Measurements from ENCODE around the gene ZNF746. TPM values are rescaled to one million over a fixed set of nuclear protein-coding genes. Genes with fewer than 3 reads are reported as not detected.
A peak's percentile ranks its signal among the peaks of the same experiment; 100 is the strongest.
"Not testable (repeated sequence)": the region's sequence is repeated elsewhere in the genome, so short reads cannot be mapped to it uniquely, and the experiment has no call there.

The ZNF746 gene
- total RNA-seq (2014; rRNA removed; shearing (Covaris generic)): 20.7 and 23.7 TPM in 2 replicates

DNA sequence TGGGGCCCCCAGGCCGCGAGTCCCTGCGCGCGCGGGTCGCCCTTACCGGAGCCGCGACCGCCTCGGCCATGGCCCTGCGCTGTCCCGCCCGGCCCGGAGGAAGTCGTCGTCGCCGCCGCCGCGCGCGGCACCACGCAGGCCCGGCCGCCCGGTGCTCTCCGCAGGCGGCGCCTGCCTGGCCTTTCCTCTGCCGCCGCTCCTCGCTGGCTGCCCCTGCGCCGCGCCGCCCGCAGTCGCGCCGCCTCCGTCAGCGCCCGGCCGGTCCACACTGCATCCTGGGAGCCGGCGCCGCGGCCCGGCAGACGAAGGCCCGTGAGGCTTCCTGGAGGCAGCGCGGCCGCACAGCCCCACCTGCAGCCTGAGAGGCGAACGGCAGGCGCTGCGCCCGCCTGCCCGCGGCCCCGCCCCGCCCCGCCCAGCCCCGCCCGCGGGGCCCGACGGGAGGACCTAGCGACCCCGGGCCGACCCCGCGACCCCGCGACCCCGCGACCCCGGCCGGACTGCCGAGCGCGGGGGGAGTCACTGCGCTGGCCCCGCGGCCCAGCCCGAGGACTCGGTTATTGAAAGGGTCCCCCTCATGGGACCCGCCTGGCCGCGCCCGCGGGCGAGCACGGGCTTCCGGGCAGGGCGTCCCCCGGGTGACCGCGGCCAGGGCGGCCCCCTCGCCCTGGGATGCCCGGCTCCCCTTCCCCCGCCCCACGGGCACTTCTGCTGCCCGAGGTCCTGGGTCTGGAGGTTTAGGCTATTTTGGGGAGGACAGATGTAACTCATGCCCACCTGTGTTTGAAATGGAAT lies at the start of gene ZNF746:
Gene ZNF746 (minus strand): TSS at position 343 of the 795 bp plus-strand sequence. CDS start 273 bp downstream, at position 70.
- DNase-seq (ENCODE audit: low read depth): peak; percentile 96

- DNase-seq (ENCODE audit: low read depth): no peak
These were observed 49.5 kb upstream of the ZNF746 start for GRCh38 chr7:149547126-149547525.

DNA sequence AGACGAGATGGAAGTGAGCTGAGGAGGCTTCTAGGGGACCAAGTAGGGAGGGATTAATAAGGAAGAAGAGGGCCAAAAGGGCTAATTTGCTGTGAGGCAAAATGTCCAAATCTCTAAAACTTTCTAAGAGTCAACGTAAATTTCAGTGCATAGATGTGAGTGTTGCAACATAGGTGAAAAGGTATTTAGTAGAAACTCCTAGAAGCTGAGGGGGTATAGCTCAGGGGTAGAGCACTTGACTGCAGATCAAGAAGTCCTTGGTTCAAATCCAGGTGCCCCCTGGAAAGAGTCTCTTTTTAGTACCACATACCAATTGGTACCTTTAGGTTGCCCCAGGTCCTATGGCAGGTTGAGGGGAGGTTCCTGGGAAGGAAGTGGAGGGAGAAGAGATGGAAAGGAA lies 48.7 kb upstream of the ZNF746 start:
- no peak for DNase-seq (ENCODE audit: low read depth)

GRCh38 chr7:149544028-149544427 lies 46.4 kb upstream of the ZNF746 start:
- no peak for DNase-seq (ENCODE audit: low read depth)

- no peak for DNase-seq (ENCODE audit: low read depth)
These were observed 35.0 kb upstream of the ZNF746 start for GRCh38 chr7:149532654-149533053.

- DNase-seq (ENCODE audit: low read depth): no peak
These were observed 31.6 kb upstream of the ZNF746 start for GRCh38 chr7:149529136-149529718.

- DNase-seq (ENCODE audit: low read depth): no peak
These were observed 29.8 kb upstream of the ZNF746 start for GRCh38 chr7:149527414-149527813.

DNA sequence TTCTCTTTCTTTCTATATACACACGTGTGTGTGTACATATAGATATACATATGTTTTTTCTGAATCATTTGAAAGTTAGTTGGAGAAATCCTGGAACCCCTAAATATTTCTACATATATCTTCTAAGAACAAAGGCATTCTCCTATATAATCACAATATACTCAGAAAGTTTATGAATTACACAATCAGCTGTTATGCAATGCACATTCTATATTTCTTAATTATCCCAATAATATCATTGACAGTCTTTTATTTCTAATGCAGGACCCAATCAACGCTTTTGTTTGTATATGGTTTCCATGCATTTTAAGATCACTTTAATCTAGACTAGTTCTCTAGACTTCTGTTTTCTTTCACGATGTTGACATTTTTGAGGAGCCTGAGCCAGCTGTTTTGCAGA lies 27.7 kb upstream of the ZNF746 start:
- DNase-seq (ENCODE audit: low read depth): no peak

- no peak for DNase-seq (ENCODE audit: low read depth)
These were observed 26.8 kb upstream of the ZNF746 start for GRCh38 chr7:149524394-149524793.

- no peak for DNase-seq (ENCODE audit: low read depth)
These were observed 12.6 kb upstream of the ZNF746 start for GRCh38 chr7:149510248-149510647.

DNA sequence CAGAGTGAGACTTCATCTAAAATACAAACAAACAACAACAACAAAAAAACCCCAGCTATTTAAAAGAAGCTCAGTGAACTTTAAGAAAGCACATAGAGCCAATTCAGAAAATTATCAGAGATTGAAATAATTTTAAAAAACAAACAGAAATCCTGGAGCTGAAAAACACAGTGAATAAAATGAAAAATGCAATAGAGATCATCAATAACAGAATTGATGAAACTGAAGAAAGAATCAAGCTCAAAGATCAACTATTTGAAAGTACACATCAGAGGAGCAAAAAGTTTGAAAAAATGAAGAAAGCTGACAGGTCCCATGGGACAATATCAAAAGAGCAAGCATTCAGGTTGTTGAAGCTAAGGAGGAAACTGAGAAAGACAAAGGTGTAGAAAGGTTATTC lies 12.2 kb upstream of the ZNF746 start:
- DNase-seq (ENCODE audit: low read depth): no peak

GRCh38 chr7:149505551-149505950 lies 7.9 kb upstream of the ZNF746 start:
- DNase-seq (ENCODE audit: low read depth): no peak

DNA sequence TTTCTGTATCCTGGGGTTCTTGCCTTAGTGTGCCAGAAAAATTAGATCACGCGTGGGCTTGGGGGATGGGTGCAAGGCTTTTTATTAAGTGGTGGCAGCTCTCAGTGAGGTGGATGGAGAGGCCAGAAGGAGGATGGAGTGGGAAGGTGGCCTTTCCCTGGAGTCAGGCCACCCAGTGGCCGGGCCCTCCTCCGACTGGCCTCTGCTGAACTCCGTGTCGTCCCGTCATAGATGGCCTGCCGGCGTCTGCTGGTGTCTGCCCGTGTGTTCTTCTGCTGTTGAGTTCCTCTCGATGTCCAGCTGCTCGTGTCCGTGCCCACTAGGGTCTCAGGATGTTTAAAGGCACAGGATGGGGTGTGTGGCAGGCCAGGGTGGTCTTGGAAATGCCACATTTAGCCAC lies 4.0 kb upstream of the ZNF746 start:
- DNase-seq (ENCODE audit: low read depth): no peak

GRCh38 chr7:149500910-149501309 lies 3.3 kb upstream of the ZNF746 start:
- DNase-seq (ENCODE audit: low read depth): no peak

DNA sequence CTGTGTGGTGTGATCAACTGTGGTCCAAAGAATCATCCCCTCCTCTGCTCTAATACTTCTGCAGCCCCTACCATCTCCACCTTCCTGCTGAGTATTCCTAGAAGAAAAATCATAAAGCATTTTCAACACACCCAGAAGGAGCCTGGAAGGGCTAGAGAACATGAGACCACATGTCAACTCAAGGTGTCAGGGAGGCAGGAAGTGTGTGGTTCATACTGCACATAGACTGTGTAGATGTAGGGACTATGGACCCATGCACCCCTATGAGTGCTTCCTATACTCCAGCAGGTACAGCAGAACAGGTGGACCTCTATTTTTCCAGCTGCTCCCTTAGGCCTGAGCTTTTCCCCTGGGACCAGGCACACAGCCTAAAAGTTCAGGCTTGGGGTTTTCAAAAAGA lies 2.6 kb upstream of the ZNF746 start:
- no peak for DNase-seq (ENCODE audit: low read depth)

DNA sequence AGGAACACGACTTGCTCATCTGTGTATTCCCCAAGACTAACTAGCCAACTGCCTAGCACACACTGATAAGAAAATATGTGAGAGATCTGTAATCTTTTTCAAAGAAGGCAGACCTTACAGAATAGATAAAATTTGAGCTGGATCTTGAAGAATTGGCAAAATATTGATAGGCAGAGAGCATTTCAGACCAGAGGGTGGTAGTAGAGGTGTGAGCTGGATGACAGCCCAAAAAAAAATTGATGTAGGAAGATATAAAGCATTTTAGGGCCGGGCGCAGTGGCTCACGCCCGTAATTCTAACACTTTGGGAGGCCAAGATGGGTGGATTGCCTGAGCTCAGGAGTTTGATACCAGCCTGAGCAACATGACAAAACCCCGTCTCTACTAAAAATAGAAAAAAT lies 1.2 kb upstream of the ZNF746 start:
- DNase-seq (ENCODE audit: low read depth): no peak

DNA sequence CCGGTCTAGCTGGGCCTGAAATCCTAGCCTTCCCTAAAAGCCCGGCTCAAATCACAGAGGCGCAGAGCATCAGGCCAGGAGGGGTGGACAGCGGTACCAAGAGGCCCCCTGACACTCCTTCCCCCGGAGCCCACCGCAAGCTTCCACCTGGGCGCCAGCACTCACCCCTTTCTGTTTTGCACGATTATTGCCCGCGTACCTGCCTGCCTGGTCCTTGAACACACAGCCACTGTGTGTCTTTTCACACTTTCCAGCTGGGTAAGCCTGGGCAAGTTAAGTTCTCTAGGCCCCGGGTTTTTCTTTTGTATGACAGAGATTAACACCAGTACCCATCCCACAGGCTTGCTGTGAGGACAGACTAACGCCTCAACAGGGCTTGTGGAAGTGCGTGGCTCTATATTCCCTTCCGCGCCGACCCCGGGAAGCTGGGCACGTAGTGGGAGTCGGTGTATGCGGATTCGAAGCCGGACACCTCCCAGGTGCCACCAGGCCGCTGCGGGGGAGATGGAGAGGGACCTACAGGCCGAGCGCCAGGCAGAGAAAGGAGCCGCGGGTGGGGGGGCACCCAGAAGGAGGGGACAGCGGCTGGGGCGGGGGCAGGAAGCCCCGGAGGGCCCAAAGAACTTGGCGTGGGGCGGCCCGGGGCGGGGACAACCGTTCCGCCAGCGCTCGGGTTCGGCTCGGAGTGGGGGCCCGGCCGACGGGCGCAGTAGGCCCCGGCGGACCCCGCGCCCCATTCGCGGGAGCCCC lies 792 bp downstream of the ZNF746 start:
- peak; percentile 60 for DNase-seq (ENCODE audit: low read depth)

- peak; percentile 81 for DNase-seq (ENCODE audit: low read depth)
These were observed 1.6 kb downstream of the ZNF746 start for GRCh38 chr7:149495785-149496641.

DNA sequence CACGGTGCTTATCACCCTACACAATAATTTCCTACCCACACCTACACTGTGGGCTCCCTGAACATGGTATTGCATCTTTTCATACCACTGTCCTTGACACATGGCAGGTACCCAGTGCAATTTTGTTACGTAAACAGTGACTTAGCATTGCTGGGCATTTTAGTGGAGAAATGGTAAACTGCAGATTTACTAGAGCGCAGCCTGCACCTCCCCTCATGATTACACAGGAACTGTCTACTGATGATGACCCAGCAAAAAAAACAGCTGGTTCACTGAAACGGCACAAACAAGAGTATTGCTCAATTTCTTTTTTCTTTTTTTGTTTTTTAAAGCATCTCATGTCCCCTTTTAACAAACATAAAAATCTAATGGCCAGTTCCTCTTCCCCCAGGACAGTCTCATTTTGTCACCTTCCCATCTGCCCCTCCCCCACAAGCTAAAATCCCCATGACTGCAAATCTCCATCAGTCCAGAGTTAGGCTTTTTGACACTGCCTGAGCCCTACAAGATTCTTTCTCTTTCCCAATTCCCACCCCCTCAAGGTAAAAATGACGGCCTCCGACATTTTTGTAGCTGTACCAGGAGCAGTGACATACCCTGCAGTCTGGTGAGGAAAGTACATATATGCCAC lies 2.8 kb downstream of the ZNF746 start:
- DNase-seq (ENCODE audit: low read depth): no peak

GRCh38 chr7:149493975-149494374 lies 3.6 kb downstream of the ZNF746 start:
- DNase-seq (ENCODE audit: low read depth): not testable (repeated sequence)

GRCh38 chr7:149493366-149493765 lies 4.2 kb downstream of the ZNF746 start:
- DNase-seq (ENCODE audit: low read depth): no peak

All from Daoy (cell line).